Astrocyte (in vitro differentiated cells and primary cell): ENCODE results near the gene SESN3.

Experiments
- CTCF ChIP-seq: IDR thresholded peaks from 2 replicates; pipeline ENCODE4 v1.5.1; 2011; ENCODE audit warnings: low read depth, mild to moderate bottlenecking, inconsistent platforms, low read length, moderate library complexity; ENCODE audit not compliant: insufficient read depth
- EZH2 ChIP-seq: IDR thresholded peaks from 2 replicates; pipeline ENCODE4 v1.6.1; 2012; ENCODE audit warnings: mild to moderate bottlenecking, low read length, inconsistent platforms; ENCODE audit not compliant: insufficient read depth

- TF ChIP-seq CTCF (no peak), EZH2 (no peak)
These were observed 77.2 kb downstream of the SESN3 start for GRCh38 chr11:95153857-95154246.
